ENCODE data around the gene PTPRF. TPM values are rescaled to one million over a fixed set of nuclear protein-coding genes. Genes with fewer than 3 reads are reported as not detected.

The PTPRF gene
- total RNA-seq, 2 experiments from 2014 or later = 3.8 to 4.5 TPM

DNA sequence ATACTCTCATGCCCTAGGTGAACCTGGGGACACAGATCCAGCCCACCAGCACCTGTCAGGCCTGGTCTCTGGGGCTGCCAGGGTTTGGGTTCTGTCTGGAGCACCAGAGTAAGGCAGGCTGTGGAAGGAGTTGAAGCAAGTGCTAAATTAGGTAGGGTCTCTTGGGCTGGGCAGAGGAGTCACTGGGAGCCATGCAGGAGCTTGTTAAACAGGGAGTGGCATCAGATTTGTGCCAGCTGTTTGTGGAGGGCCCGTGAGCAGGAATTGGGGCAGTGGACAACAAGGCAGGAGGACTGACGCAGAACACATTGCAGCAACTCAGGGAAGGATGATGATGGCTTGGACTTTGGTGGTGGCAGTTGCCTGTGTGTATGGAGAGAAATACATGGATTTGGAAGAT, 56.3 kb downstream of the PTPRF start:
- ChIA-PET POLR2A (no interaction called here), CTCF (no interaction called here)
- no peaks in the 10 kb centered on the region for H3K36me3 Mint-ChIP-seq (ENCODE audit: low read depth)
- DNase-seq (no peak), ATAC-seq (no peak)
- H3K27me3 Mint-ChIP-seq = no peaks in the 10 kb centered on the region
- TF ChIP-seq, protein P1, sequence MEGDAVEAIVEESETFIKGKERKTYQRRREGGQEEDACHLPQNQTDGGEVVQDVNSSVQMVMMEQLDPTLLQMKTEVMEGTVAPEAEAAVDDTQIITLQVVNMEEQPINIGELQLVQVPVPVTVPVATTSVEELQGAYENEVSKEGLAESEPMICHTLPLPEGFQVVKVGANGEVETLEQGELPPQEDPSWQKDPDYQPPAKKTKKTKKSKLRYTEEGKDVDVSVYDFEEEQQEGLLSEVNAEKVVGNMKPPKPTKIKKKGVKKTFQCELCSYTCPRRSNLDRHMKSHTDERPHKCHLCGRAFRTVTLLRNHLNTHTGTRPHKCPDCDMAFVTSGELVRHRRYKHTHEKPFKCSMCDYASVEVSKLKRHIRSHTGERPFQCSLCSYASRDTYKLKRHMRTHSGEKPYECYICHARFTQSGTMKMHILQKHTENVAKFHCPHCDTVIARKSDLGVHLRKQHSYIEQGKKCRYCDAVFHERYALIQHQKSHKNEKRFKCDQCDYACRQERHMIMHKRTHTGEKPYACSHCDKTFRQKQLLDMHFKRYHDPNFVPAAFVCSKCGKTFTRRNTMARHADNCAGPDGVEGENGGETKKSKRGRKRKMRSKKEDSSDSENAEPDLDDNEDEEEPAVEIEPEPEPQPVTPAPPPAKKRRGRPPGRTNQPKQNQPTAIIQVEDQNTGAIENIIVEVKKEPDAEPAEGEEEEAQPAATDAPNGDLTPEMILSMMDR (IDR thresholded peaks at IDR 0.05) = no peak
- peaks cover 5% of the 10 kb centered on the region for H3K4me1 Mint-ChIP-seq (ENCODE audit: low read depth)
- no peak overlapping the region for H3K4me3 Mint-ChIP-seq
- H3K27ac Mint-ChIP-seq = no peak overlapping the region
- intact Hi-C loops (cut with micrococcal nuclease) = no loop called here
- no peaks in the 10 kb centered on the region for H3K9me3 Mint-ChIP-seq

DNA sequence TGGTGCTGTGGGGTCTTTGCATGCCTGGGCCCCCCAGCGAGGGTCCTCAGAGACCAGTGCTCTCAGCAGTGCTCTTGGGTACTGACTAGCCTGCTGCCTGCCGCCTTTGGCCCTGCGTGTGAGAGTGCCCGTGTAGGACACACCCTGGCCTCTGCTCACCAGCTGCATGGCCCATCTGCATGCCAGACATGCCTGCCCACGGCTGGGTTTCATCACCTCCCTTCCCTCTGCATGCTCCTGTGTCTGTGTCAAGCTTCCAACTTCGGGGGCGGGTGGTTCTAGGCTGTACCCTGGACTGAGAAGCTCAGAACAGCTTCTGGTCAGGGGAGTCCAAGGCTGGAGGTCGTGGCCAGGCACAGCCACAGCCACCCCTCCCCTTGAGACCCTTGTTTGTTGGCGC, 56.9 kb downstream of the PTPRF start:
- CTCF ChIA-PET = no interaction called here
- H3K27ac Mint-ChIP-seq = no peak overlapping the region
- no peaks in the 10 kb centered on the region for H3K27me3 Mint-ChIP-seq
- TF ChIP-seq, protein P1 (IDR thresholded peaks at IDR 0.05) = no peak
- POLR2A ChIA-PET = no interaction called here
- no peaks in the 10 kb centered on the region for H3K9me3 Mint-ChIP-seq
- no peak for DNase-seq
- H3K4me1 Mint-ChIP-seq (ENCODE audit: low read depth) = peaks cover 3% of the 10 kb centered on the region
- intact Hi-C loops (cut with micrococcal nuclease) = no loop called here
- H3K36me3 Mint-ChIP-seq (ENCODE audit: low read depth) = no peaks in the 10 kb centered on the region
- ATAC-seq = no peak
- H3K4me3 Mint-ChIP-seq = no peak overlapping the region

- ATAC-seq (no peak), DNase-seq (no peak)
- ChIA-PET POLR2A (no interaction called here), CTCF (no interaction called here)
- Mint-ChIP-seq H3K9me3 (no peaks in the 10 kb centered on the region), H3K4me1 (ENCODE audit: low read depth) (no peaks in the 10 kb centered on the region), H3K27ac (no peak overlapping the region), H3K27me3 (no peaks in the 10 kb centered on the region), H3K36me3 (ENCODE audit: low read depth) (no peaks in the 10 kb centered on the region), H3K4me3 (no peak overlapping the region)
- TF ChIP-seq, protein P1 (IDR thresholded peaks at IDR 0.05) = no peak
- intact Hi-C loops (cut with micrococcal nuclease) = no loop called here
Observed at GRCh38 chr1:43588592-43588991, 57.9 kb downstream of the PTPRF start.

DNA sequence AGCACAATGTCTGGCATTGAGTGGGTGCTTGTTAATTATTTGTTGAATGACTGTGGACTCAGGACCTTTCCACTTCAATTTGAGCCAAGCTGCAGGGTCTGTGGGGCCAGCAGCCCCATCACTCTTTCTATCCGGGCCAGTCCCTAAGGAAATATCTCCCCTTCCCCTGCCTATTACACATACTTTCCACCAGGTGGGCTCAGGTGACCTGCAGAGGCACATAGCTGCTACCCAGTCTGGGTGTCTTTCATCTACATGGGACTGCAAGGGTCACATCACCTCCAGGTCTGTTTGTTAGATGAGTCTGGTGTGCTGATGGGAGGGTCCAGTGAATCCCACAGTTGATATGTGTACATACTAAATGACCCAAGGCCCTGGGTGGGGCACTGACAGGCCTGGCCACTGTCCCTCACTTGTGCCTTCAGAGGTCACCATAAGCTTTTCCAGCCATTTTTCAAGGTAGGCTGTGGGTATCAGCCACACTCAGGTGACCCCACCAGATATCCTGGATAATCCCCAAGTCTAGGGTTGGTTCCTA, 59.8 kb downstream of the PTPRF start:
- ChIA-PET POLR2A (no interaction called here), CTCF (interaction anchor here (1.5 kb wide), 1 partner anchor 344 kb away, joined by 5 read pairs; no protein-coding TSS in a partner anchor)
- intact Hi-C loops (cut with micrococcal nuclease) = no loop called here
- Mint-ChIP-seq H3K27me3 (no peaks in the 10 kb centered on the region), H3K4me3 (no peak overlapping the region), H3K36me3 (ENCODE audit: low read depth) (no peaks in the 10 kb centered on the region), H3K27ac (no peak overlapping the region), H3K4me1 (ENCODE audit: low read depth) (no peaks in the 10 kb centered on the region), H3K9me3 (no peaks in the 10 kb centered on the region)
- no peak for DNase-seq
- no peak for ATAC-seq
- TF ChIP-seq, protein P1 (IDR thresholded peaks at IDR 0.05) = no peak

DNA sequence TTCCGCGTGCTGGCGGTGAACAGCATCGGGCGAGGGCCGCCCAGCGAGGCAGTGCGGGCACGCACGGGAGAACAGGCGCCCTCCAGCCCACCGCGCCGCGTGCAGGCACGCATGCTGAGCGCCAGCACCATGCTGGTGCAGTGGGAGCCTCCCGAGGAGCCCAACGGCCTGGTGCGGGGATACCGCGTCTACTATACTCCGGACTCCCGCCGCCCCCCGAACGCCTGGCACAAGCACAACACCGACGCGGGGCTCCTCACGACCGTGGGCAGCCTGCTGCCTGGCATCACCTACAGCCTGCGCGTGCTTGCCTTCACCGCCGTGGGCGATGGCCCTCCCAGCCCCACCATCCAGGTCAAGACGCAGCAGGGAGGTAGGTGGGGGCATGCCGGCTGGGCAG, 60.5 kb downstream of the PTPRF start:
- no peaks in the 10 kb centered on the region for H3K4me1 Mint-ChIP-seq (ENCODE audit: low read depth)
- no peaks in the 10 kb centered on the region for H3K9me3 Mint-ChIP-seq
- intact Hi-C loops (cut with micrococcal nuclease) = no loop called here
- no peak for DNase-seq
- H3K36me3 Mint-ChIP-seq (ENCODE audit: low read depth) = no peaks in the 10 kb centered on the region
- H3K4me3 Mint-ChIP-seq = no peak overlapping the region
- TF ChIP-seq, protein P1 (IDR thresholded peaks at IDR 0.05) = no peak
- no peak for ATAC-seq
- no peaks in the 10 kb centered on the region for H3K27me3 Mint-ChIP-seq
- ChIA-PET POLR2A (no interaction called here), CTCF (no interaction called here)
- no peak overlapping the region for H3K27ac Mint-ChIP-seq
